Measurements from ENCODE around the gene HELZ2.
"Not testable (repeated sequence)": the region's sequence is repeated elsewhere in the genome, so short reads cannot be mapped to it uniquely, and the experiment has no call there.

HELZ2 gene

GRCh38 chr20:63560333-63560805, 13.7 kb downstream of the HELZ2 start:
- TF ChIP-seq ZFX (IDR thresholded peaks at IDR 0.05; ENCODE audit: borderline replicate concordance) = no peak
- TF ChIP-seq CTCF (IDR thresholded peaks at IDR 0.05) = no peak
- H3K27ac ChIP-seq = no peak overlapping the region

- not testable (repeated sequence) for H3K27ac ChIP-seq
Observed at GRCh38 chr20:63559485-63560332, 14.3 kb downstream of the HELZ2 start.

GRCh38 chr20:63558804-63559484, 15.1 kb downstream of the HELZ2 start:
- H3K27ac ChIP-seq = no peak overlapping the region
- TF ChIP-seq CTCF (IDR thresholded peaks at IDR 0.05) = no peak
- TF ChIP-seq ZFX (IDR thresholded peaks at IDR 0.05; ENCODE audit: borderline replicate concordance) = no peak

GRCh38 chr20:63557481-63557891, 16.6 kb downstream of the HELZ2 start:
- no peak overlapping the region for H3K27ac ChIP-seq
- TF ChIP-seq ZFX (IDR thresholded peaks at IDR 0.05; ENCODE audit: borderline replicate concordance) = no peak
- TF ChIP-seq CTCF (IDR thresholded peaks at IDR 0.05) = no peak

GRCh38 chr20:63556873-63557478, 17.1 kb downstream of the HELZ2 start:
- no peak for TF ChIP-seq CTCF (IDR thresholded peaks at IDR 0.05)
- TF ChIP-seq ZFX (IDR thresholded peaks at IDR 0.05; ENCODE audit: borderline replicate concordance) = no peak
- H3K27ac ChIP-seq = no peak overlapping the region

GRCh38 chr20:63555661-63556381, 18.2 kb downstream of the HELZ2 start:
- H3K27ac ChIP-seq = no peak overlapping the region
- TF ChIP-seq ZFX (IDR thresholded peaks at IDR 0.05; ENCODE audit: borderline replicate concordance) = no peak
- no peak for TF ChIP-seq CTCF (IDR thresholded peaks at IDR 0.05)
